ENCODE results near the gene SYNCRIP. TPM values are rescaled to one million over a fixed set of nuclear protein-coding genes. Genes with fewer than 3 reads are reported as not detected.

The SYNCRIP gene
- total RNA-seq, 2 experiments from 2014 or later: 138 to 139 TPM

Other genes starting within 250 kb of the SYNCRIP start
- gene NT5E, start 192.8 kb downstream of the SYNCRIP start, total RNA-seq: 1 to 10 TPM; 3.7 to 3.8 TPM
- gene SNX14, start 49.0 kb downstream of the SYNCRIP start, total RNA-seq: 10 to 100 TPM; 50.9 to 59.6 TPM